WTC11 (cell line): ENCODE results near the gene LRMDA.

Experiments used
- ESRRA ChIP-seq: sonication (generic); formaldehyde crosslinking; IDR thresholded peaks from 2 replicates; pipeline ENCODE4 v1.8.1; 2022; ENCODE audit warnings: mild to moderate bottlenecking, missing genetic modification reagents, borderline replicate concordance
- JUN ChIP-seq: sonication (generic); formaldehyde crosslinking; IDR thresholded peaks from 2 replicates; pipeline ENCODE4 v1.8.0; 2023; ENCODE audit warnings: mild to moderate bottlenecking, missing genetic modification reagents
- SP1 ChIP-seq: sonication (generic); formaldehyde crosslinking; conservative IDR thresholded peaks from 2 replicates; pipeline ENCODE4 v1.8.1; 2022; ENCODE audit warnings: missing genetic modification reagents
- ZNF138 ChIP-seq: sonication (generic); formaldehyde crosslinking; conservative IDR thresholded peaks from 2 replicates; pipeline ENCODE4 v1.8.1; 2022; ENCODE audit warnings: mild to moderate bottlenecking, moderate library complexity, missing genetic modification reagents
- ZNF232 ChIP-seq: sonication (generic); formaldehyde crosslinking; IDR thresholded peaks from 2 replicates; pipeline ENCODE4 v1.8.0; 2022; ENCODE audit warnings: mild to moderate bottlenecking, missing genetic modification reagents
- TF ChIP-seq, protein P1 (sequence below): sonication (generic); formaldehyde crosslinking; IDR thresholded peaks from 2 replicates; pipeline ENCODE4 v1.8.0; 2022; ENCODE audit warnings: mild to moderate bottlenecking, missing genetic modification reagents
- TF ChIP-seq, protein P2 (sequence below): fragments of 200-600 bp; IDR thresholded peaks from 2 replicates; pipeline ENCODE4 v1.8.0; 2022; ENCODE audit warnings: antibody characterized with exemption
- TF ChIP-seq, protein P3 (sequence below): sonication (generic); formaldehyde crosslinking; IDR thresholded peaks from 2 replicates; pipeline ENCODE4 v1.8.1; 2023; ENCODE audit warnings: mild to moderate bottlenecking, moderate library complexity, missing genetic modification reagents
- TF ChIP-seq, protein P4 (sequence below): sonication (generic); formaldehyde crosslinking; IDR thresholded peaks from 2 replicates; pipeline ENCODE4 v1.8.0; 2023; ENCODE audit warnings: mild to moderate bottlenecking, missing genetic modification reagents
- TF ChIP-seq, protein P5 (sequence below): sonication (generic); formaldehyde crosslinking; IDR thresholded peaks from 2 replicates; pipeline ENCODE4 v1.8.1; 2023; ENCODE audit warnings: mild to moderate bottlenecking, missing genetic modification reagents, moderate library complexity
- TF ChIP-seq, protein P6 (sequence below): sonication (generic); formaldehyde crosslinking; conservative IDR thresholded peaks from 2 replicates; pipeline ENCODE4 v1.8.1; 2022; ENCODE audit warnings: mild to moderate bottlenecking, missing genetic modification reagents
- TF ChIP-seq, protein P7 (sequence below): sonication (generic); formaldehyde crosslinking; IDR thresholded peaks from 2 replicates; pipeline ENCODE4 v1.8.0; 2023; ENCODE audit warnings: missing genetic modification reagents

DNA sequence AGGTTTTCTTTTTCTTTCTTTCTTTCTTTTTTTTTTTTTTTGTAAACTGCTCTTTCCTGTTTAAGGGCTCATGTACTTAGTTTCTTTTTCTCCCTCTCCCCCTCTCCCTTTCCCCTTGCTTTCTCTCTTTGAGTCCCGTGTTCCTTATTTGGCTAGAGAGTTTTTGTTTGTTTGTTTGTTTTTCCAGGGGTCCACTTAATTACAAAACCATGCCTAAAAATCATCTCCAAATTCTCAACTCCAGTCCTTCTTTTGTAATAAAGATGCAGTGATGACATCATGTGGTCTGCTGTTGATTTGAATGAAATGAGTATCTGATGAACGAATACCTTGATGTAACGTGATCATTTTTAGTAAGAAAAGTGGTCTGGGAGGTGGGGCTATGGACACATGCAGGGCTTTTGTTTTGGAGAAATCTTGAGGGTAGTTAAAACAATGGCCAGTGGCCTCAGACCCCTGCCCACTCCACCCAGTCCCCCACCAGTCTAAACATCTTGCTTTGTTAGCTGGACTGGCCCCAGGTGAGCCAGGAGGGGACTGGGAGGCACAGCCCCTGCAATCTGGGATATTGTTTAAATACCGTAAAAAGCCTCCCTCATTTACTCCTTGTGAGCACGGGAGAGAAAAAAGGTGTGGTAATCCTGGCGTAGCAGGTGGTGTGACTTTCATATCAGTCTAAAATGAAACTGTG, 165.7 kb downstream of the LRMDA start:
- TF ChIP-seq, protein P1, sequence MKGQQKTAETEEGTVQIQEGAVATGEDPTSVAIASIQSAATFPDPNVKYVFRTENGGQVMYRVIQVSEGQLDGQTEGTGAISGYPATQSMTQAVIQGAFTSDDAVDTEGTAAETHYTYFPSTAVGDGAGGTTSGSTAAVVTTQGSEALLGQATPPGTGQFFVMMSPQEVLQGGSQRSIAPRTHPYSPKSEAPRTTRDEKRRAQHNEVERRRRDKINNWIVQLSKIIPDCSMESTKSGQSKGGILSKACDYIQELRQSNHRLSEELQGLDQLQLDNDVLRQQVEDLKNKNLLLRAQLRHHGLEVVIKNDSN (CRISPR knock-in tag), result no peak
- TF ChIP-seq, protein P2, sequence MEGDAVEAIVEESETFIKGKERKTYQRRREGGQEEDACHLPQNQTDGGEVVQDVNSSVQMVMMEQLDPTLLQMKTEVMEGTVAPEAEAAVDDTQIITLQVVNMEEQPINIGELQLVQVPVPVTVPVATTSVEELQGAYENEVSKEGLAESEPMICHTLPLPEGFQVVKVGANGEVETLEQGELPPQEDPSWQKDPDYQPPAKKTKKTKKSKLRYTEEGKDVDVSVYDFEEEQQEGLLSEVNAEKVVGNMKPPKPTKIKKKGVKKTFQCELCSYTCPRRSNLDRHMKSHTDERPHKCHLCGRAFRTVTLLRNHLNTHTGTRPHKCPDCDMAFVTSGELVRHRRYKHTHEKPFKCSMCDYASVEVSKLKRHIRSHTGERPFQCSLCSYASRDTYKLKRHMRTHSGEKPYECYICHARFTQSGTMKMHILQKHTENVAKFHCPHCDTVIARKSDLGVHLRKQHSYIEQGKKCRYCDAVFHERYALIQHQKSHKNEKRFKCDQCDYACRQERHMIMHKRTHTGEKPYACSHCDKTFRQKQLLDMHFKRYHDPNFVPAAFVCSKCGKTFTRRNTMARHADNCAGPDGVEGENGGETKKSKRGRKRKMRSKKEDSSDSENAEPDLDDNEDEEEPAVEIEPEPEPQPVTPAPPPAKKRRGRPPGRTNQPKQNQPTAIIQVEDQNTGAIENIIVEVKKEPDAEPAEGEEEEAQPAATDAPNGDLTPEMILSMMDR, result no peak
- TF ChIP-seq, protein P3, sequence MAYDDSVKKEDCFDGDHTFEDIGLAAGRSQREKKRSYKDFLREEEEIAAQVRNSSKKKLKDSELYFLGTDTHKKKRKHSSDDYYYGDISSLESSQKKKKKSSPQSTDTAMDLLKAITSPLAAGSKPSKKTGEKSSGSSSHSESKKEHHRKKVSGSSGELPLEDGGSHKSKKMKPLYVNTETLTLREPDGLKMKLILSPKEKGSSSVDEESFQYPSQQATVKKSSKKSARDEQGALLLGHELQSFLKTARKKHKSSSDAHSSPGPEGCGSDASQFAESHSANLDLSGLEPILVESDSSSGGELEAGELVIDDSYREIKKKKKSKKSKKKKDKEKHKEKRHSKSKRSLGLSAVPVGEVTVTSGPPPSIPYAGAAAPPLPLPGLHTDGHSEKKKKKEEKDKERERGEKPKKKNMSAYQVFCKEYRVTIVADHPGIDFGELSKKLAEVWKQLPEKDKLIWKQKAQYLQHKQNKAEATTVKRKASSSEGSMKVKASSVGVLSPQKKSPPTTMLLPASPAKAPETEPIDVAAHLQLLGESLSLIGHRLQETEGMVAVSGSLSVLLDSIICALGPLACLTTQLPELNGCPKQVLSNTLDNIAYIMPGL, result no peak
- TF ChIP-seq JUN (no peak), ESRRA (CRISPR knock-in tag) (no peak), ZNF232 (CRISPR knock-in tag) (no peak), SP1 (no peak), ZNF138 (no peak)
- TF ChIP-seq, protein P4, sequence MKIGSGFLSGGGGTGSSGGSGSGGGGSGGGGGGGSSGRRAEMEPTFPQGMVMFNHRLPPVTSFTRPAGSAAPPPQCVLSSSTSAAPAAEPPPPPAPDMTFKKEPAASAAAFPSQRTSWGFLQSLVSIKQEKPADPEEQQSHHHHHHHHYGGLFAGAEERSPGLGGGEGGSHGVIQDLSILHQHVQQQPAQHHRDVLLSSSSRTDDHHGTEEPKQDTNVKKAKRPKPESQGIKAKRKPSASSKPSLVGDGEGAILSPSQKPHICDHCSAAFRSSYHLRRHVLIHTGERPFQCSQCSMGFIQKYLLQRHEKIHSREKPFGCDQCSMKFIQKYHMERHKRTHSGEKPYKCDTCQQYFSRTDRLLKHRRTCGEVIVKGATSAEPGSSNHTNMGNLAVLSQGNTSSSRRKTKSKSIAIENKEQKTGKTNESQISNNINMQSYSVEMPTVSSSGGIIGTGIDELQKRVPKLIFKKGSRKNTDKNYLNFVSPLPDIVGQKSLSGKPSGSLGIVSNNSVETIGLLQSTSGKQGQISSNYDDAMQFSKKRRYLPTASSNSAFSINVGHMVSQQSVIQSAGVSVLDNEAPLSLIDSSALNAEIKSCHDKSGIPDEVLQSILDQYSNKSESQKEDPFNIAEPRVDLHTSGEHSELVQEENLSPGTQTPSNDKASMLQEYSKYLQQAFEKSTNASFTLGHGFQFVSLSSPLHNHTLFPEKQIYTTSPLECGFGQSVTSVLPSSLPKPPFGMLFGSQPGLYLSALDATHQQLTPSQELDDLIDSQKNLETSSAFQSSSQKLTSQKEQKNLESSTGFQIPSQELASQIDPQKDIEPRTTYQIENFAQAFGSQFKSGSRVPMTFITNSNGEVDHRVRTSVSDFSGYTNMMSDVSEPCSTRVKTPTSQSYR (CRISPR knock-in tag), result no peak
- TF ChIP-seq, protein P5, sequence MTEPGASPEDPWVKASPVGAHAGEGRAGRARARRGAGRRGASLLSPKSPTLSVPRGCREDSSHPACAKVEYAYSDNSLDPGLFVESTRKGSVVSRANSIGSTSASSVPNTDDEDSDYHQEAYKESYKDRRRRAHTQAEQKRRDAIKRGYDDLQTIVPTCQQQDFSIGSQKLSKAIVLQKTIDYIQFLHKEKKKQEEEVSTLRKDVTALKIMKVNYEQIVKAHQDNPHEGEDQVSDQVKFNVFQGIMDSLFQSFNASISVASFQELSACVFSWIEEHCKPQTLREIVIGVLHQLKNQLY (CRISPR knock-in tag), result no peak
- TF ChIP-seq, protein P6, sequence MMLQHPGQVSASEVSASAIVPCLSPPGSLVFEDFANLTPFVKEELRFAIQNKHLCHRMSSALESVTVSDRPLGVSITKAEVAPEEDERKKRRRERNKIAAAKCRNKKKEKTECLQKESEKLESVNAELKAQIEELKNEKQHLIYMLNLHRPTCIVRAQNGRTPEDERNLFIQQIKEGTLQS (CRISPR knock-in tag), result no peak
- TF ChIP-seq, protein P7, sequence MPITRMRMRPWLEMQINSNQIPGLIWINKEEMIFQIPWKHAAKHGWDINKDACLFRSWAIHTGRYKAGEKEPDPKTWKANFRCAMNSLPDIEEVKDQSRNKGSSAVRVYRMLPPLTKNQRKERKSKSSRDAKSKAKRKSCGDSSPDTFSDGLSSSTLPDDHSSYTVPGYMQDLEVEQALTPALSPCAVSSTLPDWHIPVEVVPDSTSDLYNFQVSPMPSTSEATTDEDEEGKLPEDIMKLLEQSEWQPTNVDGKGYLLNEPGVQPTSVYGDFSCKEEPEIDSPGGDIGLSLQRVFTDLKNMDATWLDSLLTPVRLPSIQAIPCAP (CRISPR knock-in tag), result no peak
